Fibroblast of villous mesenchyme (primary cell): ENCODE measurements around the gene HDLBP. TPM values are rescaled to one million over a fixed set of nuclear protein-coding genes. Genes with fewer than 3 reads are reported as not detected.

Experiments
- DNase-seq: peaks from one replicate; pipeline ENCODE4 v3.0.0-alpha.2; 2010; ENCODE audit warnings: low read depth
- H3K4me3 ChIP-seq: 2 replicates; pipeline ENCODE4 v1.5.1; 2011; ENCODE audit warnings: low read depth, mild to moderate bottlenecking, low read length
- CTCF ChIP-seq: IDR thresholded peaks from 2 replicates; pipeline ENCODE4 v1.5.1; 2012; ENCODE audit warnings: low read depth, mild to moderate bottlenecking, low read length; ENCODE audit not compliant: insufficient read depth
- total RNA-seq: library from RNA; depleted of rRNA; stranded (reverse); fragments of >200 nt; gene quantifications from 2 replicates; pipeline ENCODE4 v1.2.3, GENCODE V29; 2012

HDLBP gene
- total RNA-seq = 1,089 and 1,343 TPM in 2 replicates

- DNase-seq = peak; percentile 99
- H3K4me3 ChIP-seq = peak within 1 kb of the TSS; percentile 91
- peak; percentile 2 for TF ChIP-seq CTCF
These were observed at the start of gene HDLBP for GRCh38 chr2:241315093-241315878. HDLBP (minus strand) TSS chr2:241315672; CDS start chr2:241266869, 48,803 bp downstream.

GRCh38 chr2:241364781-241365180, 49.3 kb upstream of the HDLBP start:
- no peak overlapping the region for H3K4me3 ChIP-seq
- no peak for DNase-seq
- no peak for TF ChIP-seq CTCF

- TF ChIP-seq CTCF = no peak
These were observed 48.0 kb upstream of the HDLBP start for GRCh38 chr2:241363426-241363825.

GRCh38 chr2:241359481-241360045, 44.1 kb upstream of the HDLBP start:
- no peak for DNase-seq
- no peak for TF ChIP-seq CTCF
- H3K4me3 ChIP-seq = no peak overlapping the region

More at GRCh38 chr2:241363426-241363825, 48.0 kb upstream of the HDLBP start:
- DNase-seq = peak; percentile 25
- peak overlapping the region; percentile 17 for H3K4me3 ChIP-seq

GRCh38 chr2:241358470-241358869, 43.0 kb upstream of the HDLBP start:
- no peak overlapping the region for H3K4me3 ChIP-seq
- no peak for TF ChIP-seq CTCF
- no peak for DNase-seq

GRCh38 chr2:241357531-241357930, 42.1 kb upstream of the HDLBP start:
- TF ChIP-seq CTCF = no peak
- peak overlapping the region; percentile 71 for H3K4me3 ChIP-seq
- DNase-seq = no peak
